ENCODE measurements around the gene PPP1R3A.

DNA sequence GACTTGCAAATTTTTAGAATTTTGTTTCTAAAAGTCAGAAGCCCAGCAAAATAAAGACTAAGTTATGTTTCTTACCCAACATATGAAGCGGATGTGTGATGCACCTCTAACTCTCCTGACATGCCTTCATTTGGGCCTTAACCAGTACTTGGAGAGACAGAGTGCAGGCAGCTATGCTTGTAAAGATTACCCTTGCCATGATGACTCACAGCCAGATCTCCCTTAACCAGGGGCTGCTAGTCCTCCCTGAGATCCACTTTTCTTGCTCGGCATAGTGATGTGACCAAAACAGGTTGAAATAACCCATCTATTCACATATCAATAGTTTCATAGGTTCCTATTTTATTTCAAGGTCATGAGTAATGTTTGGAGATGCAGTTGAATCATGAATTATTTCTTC is 43.6 kb downstream of the PPP1R3A start:
- TF ChIP-seq, protein P1, sequence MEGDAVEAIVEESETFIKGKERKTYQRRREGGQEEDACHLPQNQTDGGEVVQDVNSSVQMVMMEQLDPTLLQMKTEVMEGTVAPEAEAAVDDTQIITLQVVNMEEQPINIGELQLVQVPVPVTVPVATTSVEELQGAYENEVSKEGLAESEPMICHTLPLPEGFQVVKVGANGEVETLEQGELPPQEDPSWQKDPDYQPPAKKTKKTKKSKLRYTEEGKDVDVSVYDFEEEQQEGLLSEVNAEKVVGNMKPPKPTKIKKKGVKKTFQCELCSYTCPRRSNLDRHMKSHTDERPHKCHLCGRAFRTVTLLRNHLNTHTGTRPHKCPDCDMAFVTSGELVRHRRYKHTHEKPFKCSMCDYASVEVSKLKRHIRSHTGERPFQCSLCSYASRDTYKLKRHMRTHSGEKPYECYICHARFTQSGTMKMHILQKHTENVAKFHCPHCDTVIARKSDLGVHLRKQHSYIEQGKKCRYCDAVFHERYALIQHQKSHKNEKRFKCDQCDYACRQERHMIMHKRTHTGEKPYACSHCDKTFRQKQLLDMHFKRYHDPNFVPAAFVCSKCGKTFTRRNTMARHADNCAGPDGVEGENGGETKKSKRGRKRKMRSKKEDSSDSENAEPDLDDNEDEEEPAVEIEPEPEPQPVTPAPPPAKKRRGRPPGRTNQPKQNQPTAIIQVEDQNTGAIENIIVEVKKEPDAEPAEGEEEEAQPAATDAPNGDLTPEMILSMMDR (conservative IDR thresholded peaks at IDR 0.05) = no peak
- no peak for TF ChIP-seq EZH2 (IDR thresholded peaks at IDR 0.05; ENCODE audit: low read depth)

All from PC-9 (cell line).